ENCODE data around the gene MOB1A.
"Not testable (repeated sequence)": the region's sequence is repeated elsewhere in the genome, so short reads cannot be mapped to it uniquely, and the experiment has no call there.

Gene MOB1A

GRCh38 chr2:74198461-74199274, 20.0 kb upstream of the MOB1A start, which contains the start of gene MTHFD2:
Gene MTHFD2, plus strand, starts transcription at chr2:74198615. Its CDS starts 27 bp downstream, at chr2:74198642.
- peak; percentile 93 for DNase-seq

- DNase-seq: no peak
These were observed 19.4 kb upstream of the MOB1A start for GRCh38 chr2:74198023-74198460.

GRCh38 chr2:74197049-74197448, 18.4 kb upstream of the MOB1A start:
- no peak for DNase-seq

GRCh38 chr2:74194799-74195198, 16.1 kb upstream of the MOB1A start:
- no peak for DNase-seq

GRCh38 chr2:74191596-74192380, 13.1 kb upstream of the MOB1A start:
- no peak for DNase-seq

- DNase-seq: no peak
These were observed 10.0 kb upstream of the MOB1A start for GRCh38 chr2:74188696-74189095.

- DNase-seq: no peak
These were observed 9.4 kb upstream of the MOB1A start for GRCh38 chr2:74188018-74188601.

GRCh38 chr2:74186706-74187105, 8.0 kb upstream of the MOB1A start:
- DNase-seq: not testable (repeated sequence)

GRCh38 chr2:74186038-74186437, 7.4 kb upstream of the MOB1A start:
- peak; percentile 58 for DNase-seq

- no peak for DNase-seq
These were observed 5.2 kb upstream of the MOB1A start for GRCh38 chr2:74183878-74184277.

- no peak for DNase-seq
These were observed 3.1 kb upstream of the MOB1A start for GRCh38 chr2:74181739-74182138.

- DNase-seq: no peak
These were observed 585 bp upstream of the MOB1A start for GRCh38 chr2:74179063-74179865.

GRCh38 chr2:74177696-74178095, 983 bp downstream of the MOB1A start:
- no peak for DNase-seq

GRCh38 chr2:74174909-74175308, 3.8 kb downstream of the MOB1A start:
- no peak for DNase-seq

GRCh38 chr2:74168739-74169138, 9.9 kb downstream of the MOB1A start:
- DNase-seq: no peak

GRCh38 chr2:74164761-74165160, 13.9 kb downstream of the MOB1A start:
- DNase-seq: no peak

- DNase-seq: no peak
These were observed 15.7 kb downstream of the MOB1A start for GRCh38 chr2:74162951-74163350.

GRCh38 chr2:74155830-74156229, 22.8 kb downstream of the MOB1A start:
- DNase-seq: no peak

GRCh38 chr2:74152954-74153353, 25.7 kb downstream of the MOB1A start:
- no peak for DNase-seq

- DNase-seq: no peak
These were observed 28.9 kb downstream of the MOB1A start for GRCh38 chr2:74149570-74150319.

GRCh38 chr2:74149247-74149525, 29.5 kb downstream of the MOB1A start:
- DNase-seq: no peak

Data from stimulated activated CD8-positive, alpha-beta memory T cell treated with anti-CD3 and anti-CD28 coated beads, Interleukin-4, amount 100 ng/mL, for 48 hours (primary cell).